ENCODE data around the gene CMPK2. TPM values are rescaled to one million over a fixed set of nuclear protein-coding genes. Genes with fewer than 3 reads are reported as not detected.

The CMPK2 gene, protein sequence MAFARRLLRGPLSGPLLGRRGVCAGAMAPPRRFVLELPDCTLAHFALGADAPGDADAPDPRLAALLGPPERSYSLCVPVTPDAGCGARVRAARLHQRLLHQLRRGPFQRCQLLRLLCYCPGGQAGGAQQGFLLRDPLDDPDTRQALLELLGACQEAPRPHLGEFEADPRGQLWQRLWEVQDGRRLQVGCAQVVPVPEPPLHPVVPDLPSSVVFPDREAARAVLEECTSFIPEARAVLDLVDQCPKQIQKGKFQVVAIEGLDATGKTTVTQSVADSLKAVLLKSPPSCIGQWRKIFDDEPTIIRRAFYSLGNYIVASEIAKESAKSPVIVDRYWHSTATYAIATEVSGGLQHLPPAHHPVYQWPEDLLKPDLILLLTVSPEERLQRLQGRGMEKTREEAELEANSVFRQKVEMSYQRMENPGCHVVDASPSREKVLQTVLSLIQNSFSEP
- total RNA-seq (5.4 and 7.0 TPM in 2 replicates), polyA plus RNA-seq (2.6 and 4.1 TPM in 2 replicates)

DNA sequence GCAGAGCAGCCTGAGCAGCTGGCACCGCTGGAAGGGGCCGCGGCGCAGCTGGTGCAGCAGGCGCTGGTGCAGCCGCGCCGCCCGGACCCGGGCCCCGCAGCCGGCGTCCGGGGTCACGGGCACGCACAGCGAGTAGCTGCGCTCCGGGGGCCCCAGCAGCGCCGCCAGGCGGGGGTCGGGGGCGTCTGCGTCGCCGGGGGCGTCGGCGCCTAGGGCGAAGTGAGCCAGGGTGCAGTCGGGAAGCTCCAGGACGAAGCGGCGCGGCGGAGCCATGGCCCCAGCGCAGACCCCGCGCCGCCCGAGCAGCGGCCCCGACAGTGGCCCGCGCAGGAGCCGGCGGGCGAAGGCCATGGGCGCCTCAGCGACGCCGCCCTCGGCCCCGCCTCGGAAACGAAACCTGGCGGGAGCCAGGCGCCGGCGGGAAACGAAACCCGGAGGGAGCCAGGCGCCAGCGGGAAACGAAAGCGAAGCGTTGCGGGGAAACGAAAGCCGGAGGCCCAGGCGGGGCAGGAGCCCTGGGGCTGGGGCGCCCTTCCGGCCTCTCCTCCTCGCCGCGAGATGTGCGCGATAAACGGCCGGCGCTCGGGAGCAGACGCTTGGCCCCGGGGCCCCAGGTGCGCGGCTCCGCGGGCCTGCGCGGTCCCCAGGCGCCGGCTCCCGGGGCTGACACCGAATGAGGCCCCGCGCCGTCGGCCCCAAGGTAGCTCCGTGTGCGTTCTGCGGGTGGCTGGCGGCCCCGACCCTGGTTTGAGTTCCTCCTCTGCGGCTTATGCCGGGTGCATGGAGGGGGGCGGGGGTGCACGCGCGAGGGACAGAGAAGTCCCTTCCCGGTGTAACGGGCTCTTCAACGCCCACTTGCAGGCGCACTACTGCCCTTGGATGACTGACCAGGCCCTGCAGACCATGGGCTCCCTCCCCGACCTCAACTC lies at the start of gene CMPK2:
Gene CMPK2, minus strand, starts transcription at position 562 of the 929 bp plus-strand sequence. Its CDS starts 211 bp downstream, at position 351.
- under 1% methylated on average over 70 of the region's 115 CpGs for WGBS (ENCODE audit: low lambda C conversion rate, missing lambda C conversion rate)
- Histone ChIP-seq H3K36me3 (replicated peaks; ENCODE audit: insufficient read depth, low read depth) (no peaks in the 10 kb centered on the region), H4K20me1 (ENCODE audit: insufficient read depth, poor library complexity, severe bottlenecking) (no peaks in the 10 kb centered on the region), H3K27ac (peak within 1 kb of the TSS; percentile 72), H3K4me1 (ENCODE audit: insufficient read depth) (peaks cover 6% of the 10 kb centered on the region), H3K4me3 (peak within 1 kb of the TSS; percentile 92), H3K79me2 (no peaks in the 10 kb centered on the region), H3K9me2 (replicated peaks; ENCODE audit: insufficient read depth) (no peaks in the 10 kb centered on the region), H2AFZ (peak within 1 kb of the TSS; percentile 96), H3K27me3 (no peaks in the 10 kb centered on the region), H3K4me2 (peak within 1 kb of the TSS; percentile 93), H3K9me3 (ENCODE audit: low read depth) (no peaks in the 10 kb centered on the region)
- DNase-seq (ENCODE audit: low spot score), result peak; percentile 79
- no peak for TF ChIP-seq EZH2 (IDR thresholded peaks at IDR 0.05; ENCODE audit: borderline replicate concordance)
- TF ChIP-seq, protein P1, sequence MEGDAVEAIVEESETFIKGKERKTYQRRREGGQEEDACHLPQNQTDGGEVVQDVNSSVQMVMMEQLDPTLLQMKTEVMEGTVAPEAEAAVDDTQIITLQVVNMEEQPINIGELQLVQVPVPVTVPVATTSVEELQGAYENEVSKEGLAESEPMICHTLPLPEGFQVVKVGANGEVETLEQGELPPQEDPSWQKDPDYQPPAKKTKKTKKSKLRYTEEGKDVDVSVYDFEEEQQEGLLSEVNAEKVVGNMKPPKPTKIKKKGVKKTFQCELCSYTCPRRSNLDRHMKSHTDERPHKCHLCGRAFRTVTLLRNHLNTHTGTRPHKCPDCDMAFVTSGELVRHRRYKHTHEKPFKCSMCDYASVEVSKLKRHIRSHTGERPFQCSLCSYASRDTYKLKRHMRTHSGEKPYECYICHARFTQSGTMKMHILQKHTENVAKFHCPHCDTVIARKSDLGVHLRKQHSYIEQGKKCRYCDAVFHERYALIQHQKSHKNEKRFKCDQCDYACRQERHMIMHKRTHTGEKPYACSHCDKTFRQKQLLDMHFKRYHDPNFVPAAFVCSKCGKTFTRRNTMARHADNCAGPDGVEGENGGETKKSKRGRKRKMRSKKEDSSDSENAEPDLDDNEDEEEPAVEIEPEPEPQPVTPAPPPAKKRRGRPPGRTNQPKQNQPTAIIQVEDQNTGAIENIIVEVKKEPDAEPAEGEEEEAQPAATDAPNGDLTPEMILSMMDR (IDR thresholded peaks at IDR 0.05; ENCODE audit: poor library complexity), result no peak
- TF ChIP-seq EZH2phosphoT487 (IDR thresholded peaks at IDR 0.05; ENCODE audit: low read depth, severe bottlenecking, unreplicated experiment), result no peak

DNA sequence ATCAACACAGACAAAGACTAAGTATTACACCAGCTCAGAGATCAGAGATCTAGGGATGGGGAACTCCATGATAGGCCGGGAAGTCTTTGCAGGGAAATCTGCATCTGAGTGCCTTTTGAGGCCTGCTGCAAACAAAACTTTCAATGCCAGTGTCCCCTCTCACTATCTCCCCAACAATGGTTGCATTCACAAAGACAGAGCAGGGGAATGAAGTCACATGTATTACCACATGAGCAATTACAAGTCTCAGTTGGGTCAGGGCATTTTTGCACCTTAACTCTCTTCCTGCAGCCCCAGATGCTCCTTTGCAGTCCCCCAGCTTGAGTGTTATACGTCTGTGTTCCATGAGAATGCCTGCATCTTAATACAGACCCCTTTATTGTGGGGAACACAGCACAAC lies 49.7 kb upstream of the CMPK2 start:
- TF ChIP-seq EZH2 (IDR thresholded peaks at IDR 0.05; ENCODE audit: borderline replicate concordance), result no peak
- TF ChIP-seq, protein P1 (IDR thresholded peaks at IDR 0.05; ENCODE audit: poor library complexity), result no peak
- TF ChIP-seq EZH2phosphoT487 (IDR thresholded peaks at IDR 0.05; ENCODE audit: low read depth, severe bottlenecking, unreplicated experiment), result no peak
- 68% methylated on average over 2 of the region's 2 CpGs for WGBS (ENCODE audit: low lambda C conversion rate, missing lambda C conversion rate)
- no peak overlapping the region for H3K4me3 ChIP-seq

DNA sequence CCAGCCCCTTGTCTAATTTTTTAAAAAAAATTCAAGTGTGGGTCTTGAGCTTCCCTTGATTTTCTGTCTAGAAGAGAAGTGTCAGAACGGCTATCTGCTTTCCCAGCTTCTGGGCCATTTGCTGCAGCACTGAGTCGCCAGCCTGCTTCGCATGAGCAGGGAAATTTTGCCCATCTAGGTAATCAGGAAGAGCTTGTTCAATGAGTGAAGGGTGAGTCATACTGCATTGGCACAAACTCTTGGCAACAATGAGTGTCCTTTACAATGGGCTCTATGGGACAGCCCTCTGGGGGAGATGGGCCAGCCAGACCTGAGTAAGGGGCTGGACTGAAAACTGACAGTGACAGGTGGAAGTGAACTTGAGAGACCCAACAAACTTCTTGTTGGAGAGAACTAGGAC lies 49.1 kb upstream of the CMPK2 start:
- WGBS (ENCODE audit: low lambda C conversion rate, missing lambda C conversion rate), result 94% methylated on average over 3 of the region's 3 CpGs
- H3K9me3 ChIP-seq (ENCODE audit: low read depth), result no peaks in the 10 kb centered on the region

More for the DNA sequence above, 49.7 kb upstream of the CMPK2 start:
- Histone ChIP-seq H3K36me3 (replicated peaks; ENCODE audit: insufficient read depth, low read depth) (no peaks in the 10 kb centered on the region), H4K20me1 (ENCODE audit: insufficient read depth, poor library complexity, severe bottlenecking) (no peaks in the 10 kb centered on the region), H3K4me1 (ENCODE audit: insufficient read depth) (no peaks in the 10 kb centered on the region), H3K79me2 (peaks cover 13% of the 10 kb centered on the region), H3K9me2 (replicated peaks; ENCODE audit: insufficient read depth) (no peaks in the 10 kb centered on the region), H3K27ac (no peak overlapping the region), H2AFZ (no peak overlapping the region), H3K27me3 (peaks cover 6% of the 10 kb centered on the region), H3K9me3 (ENCODE audit: low read depth) (no peaks in the 10 kb centered on the region), H3K4me2 (no peak overlapping the region)
- no peak for DNase-seq (ENCODE audit: low spot score)

More for the DNA sequence above, 49.1 kb upstream of the CMPK2 start:
- H3K79me2 ChIP-seq, result peaks cover 13% of the 10 kb centered on the region
- no peaks in the 10 kb centered on the region for H3K4me1 ChIP-seq (ENCODE audit: insufficient read depth)
- H3K36me3 ChIP-seq (replicated peaks; ENCODE audit: insufficient read depth, low read depth), result no peaks in the 10 kb centered on the region
- no peak overlapping the region for H3K4me3 ChIP-seq
- no peaks in the 10 kb centered on the region for H4K20me1 ChIP-seq (ENCODE audit: insufficient read depth, poor library complexity, severe bottlenecking)
- no peak overlapping the region for H3K27ac ChIP-seq
- DNase-seq (ENCODE audit: low spot score), result no peak
- H3K9me2 ChIP-seq (replicated peaks; ENCODE audit: insufficient read depth), result no peaks in the 10 kb centered on the region
- TF ChIP-seq, protein P1 (IDR thresholded peaks at IDR 0.05; ENCODE audit: poor library complexity), result no peak
- TF ChIP-seq EZH2phosphoT487 (IDR thresholded peaks at IDR 0.05; ENCODE audit: low read depth, severe bottlenecking, unreplicated experiment) (no peak), EZH2 (IDR thresholded peaks at IDR 0.05; ENCODE audit: borderline replicate concordance) (no peak)
- no peak overlapping the region for H2AFZ ChIP-seq
- no peak overlapping the region for H3K4me2 ChIP-seq
- H3K27me3 ChIP-seq, result peaks cover 6% of the 10 kb centered on the region
